Omental fat pad (tissue), 4 donors: ENCODE data around the gene HPX. TPM values are rescaled to one million over a fixed set of nuclear protein-coding genes. Genes with fewer than 3 reads are reported as not detected.

Source experiments
- total RNA-seq, 4 donors: library from RNA; depleted of rRNA; stranded (reverse); fragments of >200 nt; gene quantifications; one replicate each; pipeline ENCODE4 v1.1.0, GENCODE V29; 2016

HPX gene
- total RNA-seq, 4 donors from 2014 or later: 1.7 to 2.5 (median 2.0) TPM

Other genes with a start within 250 kb of the HPX start
- gene OR52W1, start 241.8 kb downstream of the HPX start, total RNA-seq: not detected
- not detected for gene C11orf42, start 235.4 kb downstream of the HPX start, total RNA-seq
- gene FHIP1B, start 206.4 kb downstream of the HPX start, total RNA-seq: 10 to 100 TPM; 23.8 to 50.9 (median 43.9) TPM
- under 1 TPM in 1 of 4 donors, not detected in 3; 0.28 TPM for gene CNGA4, start 201.9 kb downstream of the HPX start, total RNA-seq
- gene CCKBR, start 181.1 kb downstream of the HPX start, total RNA-seq: not detected
- 100 to 1,000 TPM in 2 of 4 donors, 10 to 100 TPM in 2; 78.7 to 209 (median 139) TPM for gene CAVIN3, start 120.5 kb downstream of the HPX start, total RNA-seq
- gene SMPD1, start 50.5 kb downstream of the HPX start, total RNA-seq: 10 to 100 TPM; 21.4 to 23.7 (median 22.5) TPM
- 10 to 100 TPM; 19.8 to 39.9 (median 33.3) TPM for gene APBB1, start 21.9 kb downstream of the HPX start, total RNA-seq
- gene TRIM3, start 33.0 kb upstream of the HPX start, total RNA-seq: 10 to 100 TPM; 16.9 to 27.4 (median 22.1) TPM
- gene ARFIP2, start 40.3 kb upstream of the HPX start, total RNA-seq: 10 to 100 TPM; 51.3 to 63.3 (median 54.1) TPM
- gene TIMM10B, start 40.5 kb upstream of the HPX start, total RNA-seq: 10 to 100 TPM; 42.7 to 60.6 (median 47.8) TPM
- gene DNHD1, start 56.3 kb upstream of the HPX start, total RNA-seq: 10 to 100 TPM; 11.7 to 20.5 (median 16.6) TPM
- 10 to 100 TPM; 16.9 to 30.4 (median 19.3) TPM for gene RRP8, start 162.6 kb upstream of the HPX start, total RNA-seq
- gene ILK, start 162.8 kb upstream of the HPX start, total RNA-seq: 100 to 1,000 TPM in 3 of 4 donors, 10 to 100 TPM in 1; 92.1 to 189 (median 118) TPM
- gene TAF10, start 171.2 kb upstream of the HPX start, total RNA-seq: 10 to 100 TPM; 31.9 to 52.6 (median 37.1) TPM
- 10 to 100 TPM; 73.8 to 95.0 (median 83.9) TPM for gene TPP1, start 178.4 kb upstream of the HPX start, total RNA-seq
- 10 to 100 TPM; 12.6 to 26.3 (median 19.4) TPM for gene DCHS1, start 214.8 kb upstream of the HPX start, total RNA-seq
- gene MRPL17, start 242.4 kb upstream of the HPX start, total RNA-seq: 10 to 100 TPM; 20.0 to 31.6 (median 29.0) TPM